ENCODE data around the gene EIF3I.

Gene EIF3I

DNA sequence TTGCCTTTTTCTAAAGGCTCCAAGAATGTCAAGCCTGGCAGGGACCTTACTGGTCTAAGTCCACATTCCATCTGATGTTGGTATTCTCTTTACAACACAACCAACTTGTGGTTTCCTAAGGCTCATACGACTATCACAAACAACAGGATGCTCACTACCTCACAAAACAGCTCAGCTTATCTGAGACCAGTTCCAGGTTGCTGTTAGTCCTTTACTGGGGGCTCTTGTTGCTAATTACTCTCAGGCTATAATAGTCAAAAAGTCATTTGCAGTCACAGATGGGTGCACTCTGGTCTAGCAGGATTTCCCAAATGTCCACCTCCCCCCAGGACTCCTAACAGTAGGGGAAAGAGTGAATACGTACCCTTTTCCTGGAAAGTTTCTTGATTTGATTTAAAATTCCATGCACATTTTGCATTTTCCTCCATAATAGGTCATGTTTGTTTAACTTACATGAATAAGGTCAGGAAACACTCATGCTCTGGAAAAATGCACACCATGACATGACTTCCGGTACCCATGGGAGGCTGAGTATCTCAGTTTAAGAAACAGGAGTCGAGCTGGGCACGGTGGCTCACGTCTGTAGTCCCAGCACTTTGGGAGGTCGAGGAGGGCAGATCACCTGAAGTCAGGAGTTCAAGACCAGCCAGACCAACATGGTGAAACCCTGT, 44.8 kb downstream of the EIF3I start:
- no peak for DNase-seq

DNA sequence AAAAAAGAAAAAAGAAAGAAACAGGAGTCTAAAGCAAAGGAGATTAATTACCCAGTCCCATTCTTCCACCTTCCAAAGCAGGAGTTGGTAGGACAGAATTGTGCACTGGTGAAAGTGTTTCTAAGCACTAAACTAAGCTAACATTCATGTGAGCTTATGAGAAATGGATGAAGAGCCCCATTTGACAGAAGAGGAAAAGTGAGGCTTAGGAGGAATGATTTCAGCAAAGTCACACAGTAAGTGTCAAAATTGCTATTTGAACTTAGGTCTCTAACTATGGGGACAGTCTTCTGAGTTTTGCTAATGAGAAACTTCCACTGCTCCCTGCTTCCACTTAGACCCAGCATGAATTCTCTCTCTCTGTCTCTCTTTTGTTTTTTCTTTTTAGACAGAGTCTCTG, 47.5 kb downstream of the EIF3I start:
- DNase-seq: no peak

DNA sequence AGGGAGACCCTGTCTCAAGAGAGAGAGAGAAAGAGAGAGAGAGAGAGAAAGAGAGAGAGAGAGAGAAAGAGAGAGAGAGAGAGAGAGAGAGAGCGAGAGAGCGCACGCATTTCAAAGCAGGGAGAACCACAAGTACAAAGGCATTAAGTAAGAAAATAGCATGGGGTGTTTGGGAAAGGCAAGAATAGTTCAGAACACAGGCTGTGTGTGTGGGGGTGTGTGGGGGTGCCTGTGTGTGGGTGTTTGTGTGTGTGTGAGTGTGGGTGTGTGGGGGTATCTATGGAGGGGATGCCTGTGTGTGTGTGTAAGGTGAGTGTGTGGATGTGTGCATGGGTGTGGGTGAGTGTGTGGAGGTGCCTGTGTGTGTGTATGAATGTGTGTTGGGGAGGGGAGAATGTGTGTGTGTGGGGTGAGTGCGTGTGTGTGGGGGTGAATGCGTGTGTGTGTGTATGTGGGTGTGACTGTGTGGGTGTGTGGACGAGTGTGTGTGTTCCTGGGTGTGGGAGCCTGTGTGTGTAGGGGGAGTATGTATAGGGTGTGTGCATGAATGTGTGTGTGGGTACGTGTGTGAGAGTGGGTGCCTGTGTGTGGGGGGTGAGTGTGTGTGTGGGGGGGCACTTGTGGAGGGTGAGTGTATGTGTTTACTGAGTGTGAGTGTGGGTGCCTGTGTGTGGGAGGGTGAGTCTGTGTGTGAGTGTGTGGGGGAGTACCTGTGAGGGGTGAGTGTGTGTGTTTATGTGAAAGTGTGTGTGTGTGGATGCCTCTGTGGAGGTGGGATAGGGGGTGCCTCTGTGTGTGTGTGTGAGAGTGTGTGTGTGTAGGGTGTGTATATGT, 50.6 kb downstream of the EIF3I start:
- no peak for DNase-seq

DNA sequence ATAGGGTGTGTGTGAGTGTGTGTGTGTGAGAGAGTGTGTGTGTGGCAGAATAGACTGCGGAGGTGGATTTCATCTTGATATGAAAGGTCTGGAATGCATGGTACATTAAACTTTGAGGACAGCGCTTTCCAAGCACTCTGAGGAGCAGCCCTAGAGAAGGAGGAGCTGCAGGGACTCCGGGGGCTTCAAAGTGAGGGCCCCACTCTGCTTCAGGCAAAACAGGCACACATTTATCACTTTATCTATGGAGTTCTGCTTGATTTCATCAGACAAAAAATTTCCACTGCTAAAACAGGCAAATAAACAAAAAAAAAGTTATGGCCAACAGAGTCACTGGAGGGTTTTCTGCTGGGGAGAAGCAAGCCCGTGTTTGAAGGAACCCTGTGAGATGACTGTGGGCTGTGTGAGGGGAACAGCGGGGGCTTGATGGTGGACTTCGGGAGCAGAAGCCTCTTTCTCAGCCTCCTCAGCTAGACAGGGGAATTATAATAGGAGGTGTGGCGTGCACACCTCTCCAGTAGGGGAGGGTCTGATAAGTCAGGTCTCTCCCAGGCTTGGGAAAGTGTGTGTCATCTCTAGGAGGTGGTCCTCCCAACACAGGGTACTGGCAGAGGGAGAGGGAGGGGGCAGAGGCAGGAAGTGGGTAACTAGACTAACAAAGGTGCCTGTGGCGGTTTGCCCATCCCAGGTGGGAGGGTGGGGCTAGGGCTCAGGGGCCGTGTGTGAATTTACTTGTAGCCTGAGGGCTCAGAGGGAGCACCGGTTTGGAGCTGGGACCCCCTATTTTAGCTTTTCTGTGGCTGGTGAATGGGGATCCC, 51.4 kb downstream of the EIF3I start:
- DNase-seq: peak; percentile 91

DNA sequence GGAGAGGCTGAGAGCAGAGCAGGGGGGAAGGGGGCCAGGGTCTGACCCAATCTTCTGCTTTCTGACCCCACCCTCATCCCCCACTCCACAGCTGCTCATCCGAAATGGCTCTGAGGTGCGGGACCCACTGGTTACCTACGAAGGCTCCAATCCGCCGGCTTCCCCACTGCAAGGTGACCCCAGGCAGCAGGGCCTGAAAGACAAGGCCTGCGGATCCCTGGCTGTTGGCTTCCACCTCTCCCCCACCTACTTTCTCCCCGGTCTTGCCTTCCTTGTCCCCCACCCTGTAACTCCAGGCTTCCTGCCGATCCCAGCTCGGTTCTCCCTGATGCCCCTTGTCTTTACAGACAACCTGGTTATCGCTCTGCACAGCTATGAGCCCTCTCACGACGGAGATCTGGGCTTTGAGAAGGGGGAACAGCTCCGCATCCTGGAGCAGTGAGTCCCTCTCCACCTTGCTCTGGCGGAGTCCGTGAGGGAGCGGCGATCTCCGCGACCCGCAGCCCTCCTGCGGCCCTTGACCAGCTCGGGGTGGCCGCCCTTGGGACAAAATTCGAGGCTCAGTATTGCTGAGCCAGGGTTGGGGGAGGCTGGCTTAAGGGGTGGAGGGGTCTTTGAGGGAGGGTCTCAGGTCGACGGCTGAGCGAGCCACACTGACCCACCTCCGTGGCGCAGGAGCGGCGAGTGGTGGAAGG, 52.6 kb downstream of the EIF3I start:
- DNase-seq: no peak

DNA sequence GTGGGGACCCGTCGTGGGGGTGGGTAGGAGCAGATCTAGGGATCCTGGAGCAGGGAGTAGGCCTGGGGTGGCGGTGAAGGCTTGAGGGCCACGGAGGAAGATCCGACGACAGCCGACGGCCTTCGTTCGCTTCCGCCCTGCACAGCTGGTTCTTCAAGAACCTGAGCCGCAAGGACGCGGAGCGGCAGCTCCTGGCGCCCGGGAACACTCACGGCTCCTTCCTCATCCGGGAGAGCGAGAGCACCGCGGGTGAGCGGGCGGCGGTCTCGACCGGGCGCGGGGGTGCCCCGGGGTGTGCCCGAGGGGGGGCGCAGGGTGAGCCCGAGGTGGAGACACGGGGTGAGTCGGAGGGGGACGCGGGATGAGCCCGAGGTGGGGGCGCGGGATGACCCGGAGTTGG, 53.2 kb downstream of the EIF3I start:
- no peak for DNase-seq

DNA sequence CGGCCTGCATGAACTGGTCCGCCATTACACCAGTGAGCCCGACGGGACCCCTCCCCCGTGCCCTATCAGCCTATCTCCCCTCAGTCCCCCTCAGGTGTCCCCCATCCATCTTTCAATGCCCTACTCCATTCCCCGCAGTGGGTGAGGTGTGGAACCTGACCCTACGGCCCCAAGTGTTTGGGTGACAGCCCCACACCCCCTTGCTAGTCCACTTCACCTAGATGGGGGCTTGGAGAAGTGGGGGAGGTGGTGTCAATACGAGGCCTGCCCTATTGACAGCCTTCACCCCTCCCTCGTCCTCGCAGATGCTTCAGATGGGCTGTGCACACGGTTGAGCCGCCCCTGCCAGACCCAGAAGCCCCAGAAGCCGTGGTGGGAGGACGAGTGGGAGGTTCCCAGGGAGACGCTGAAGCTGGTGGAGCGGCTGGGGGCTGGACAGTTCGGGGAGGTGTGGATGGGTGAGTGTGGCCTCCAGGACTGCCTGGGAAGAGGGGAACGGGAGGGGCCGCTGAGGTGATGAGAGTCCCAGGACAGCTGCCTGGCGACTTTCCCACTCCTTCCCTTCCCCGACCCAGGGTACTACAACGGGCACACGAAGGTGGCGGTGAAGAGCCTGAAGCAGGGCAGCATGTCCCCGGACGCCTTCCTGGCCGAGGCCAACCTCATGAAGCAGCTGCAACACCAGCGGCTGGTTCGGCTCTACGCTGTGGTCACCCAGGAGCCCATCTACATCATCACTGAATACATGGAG, 54.0 kb downstream of the EIF3I start:
- no peak for DNase-seq
